Measurements from ENCODE around the gene OGT. TPM values are rescaled to one million over a fixed set of nuclear protein-coding genes. Genes with fewer than 3 reads are reported as not detected.
A peak's percentile ranks its signal among the peaks of the same experiment; 100 is the strongest.

The OGT gene
- total RNA-seq, 1 experiment from 2014 or later: 116 TPM

DNA sequence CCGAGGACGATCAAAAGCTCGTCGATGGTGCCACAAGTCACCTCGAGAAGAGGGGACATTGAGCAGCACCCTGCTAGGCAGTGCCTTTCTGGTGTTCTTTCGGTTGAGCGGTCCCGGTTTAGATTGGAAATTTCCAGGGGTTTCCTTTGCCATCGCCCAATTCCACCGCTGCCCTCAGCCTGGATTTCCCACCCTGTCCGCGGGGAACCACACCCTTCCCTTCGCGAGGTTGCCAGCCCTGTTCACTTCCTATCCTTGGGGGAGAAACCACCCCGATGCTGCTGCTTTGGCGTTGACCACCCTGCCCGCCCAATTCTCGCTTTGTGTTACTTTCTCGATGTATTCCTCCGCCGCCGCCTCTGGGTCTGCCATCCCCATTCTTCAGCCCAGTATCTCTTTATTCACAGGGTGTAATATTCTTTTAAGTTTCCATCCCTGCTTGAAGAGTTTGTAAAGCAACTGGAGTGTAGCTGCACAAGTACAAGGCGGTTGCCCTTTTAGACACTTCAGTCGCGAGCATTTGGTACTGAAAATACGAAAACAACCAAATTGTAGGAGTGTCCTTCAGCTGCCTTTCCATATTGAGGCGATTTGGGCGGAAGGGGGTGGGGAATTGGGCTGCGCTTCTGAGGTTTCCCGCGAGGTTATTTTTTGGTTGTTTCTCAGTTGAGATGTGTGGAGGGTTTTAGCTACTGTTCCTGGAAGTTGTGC is 1.1 kb downstream of the OGT start:
- Histone ChIP-seq H2AK5ac (ENCODE audit: insufficient read length, low read length) (no peak overlapping the region), H4K5ac (ENCODE audit: insufficient read length, low read depth, low read length) (peak overlapping the region; percentile 84), H3K79me2 (ENCODE audit: insufficient read depth, low read length) (peaks cover 33% of the 10 kb centered on the region; the same call in 1 of the 2 replicates), H4K91ac (ENCODE audit: insufficient read length, low read depth, low read length) (peak overlapping the region; percentile 20), H3K4me2 (ENCODE audit: insufficient read depth, insufficient read length, low read length) (peak overlapping the region; percentile 65), H4K8ac (replicated peaks; ENCODE audit: insufficient read length, low read depth, low read length) (no peak overlapping the region), H3K27ac (ENCODE audit: insufficient read length, low read depth, low read length) (peak overlapping the region; percentile 12), H3K9me3 (ENCODE audit: control insufficient read depth, low read depth, low read length) (peaks cover 36% of the 10 kb centered on the region), H3K9ac (ENCODE audit: extremely low read depth, insufficient read length, low read length) (peak overlapping the region; percentile 94), H3K4ac (ENCODE audit: low read depth, low read length) (no peak overlapping the region), H3K4me1 (ENCODE audit: insufficient read depth, low read length) (no peaks in the 10 kb centered on the region; the same call in none of the 2 replicates), H2BK12ac (ENCODE audit: insufficient read length, low read depth, low read length) (no peak overlapping the region), H2BK120ac (ENCODE audit: low read depth, low read length, poor library complexity, severe bottlenecking) (no peak overlapping the region), H3K18ac (ENCODE audit: insufficient read length, low read depth, low read length) (no peak overlapping the region), H3K79me1 (ENCODE audit: insufficient read depth, low read depth, low read length, poor library complexity, severe bottlenecking) (no peaks in the 10 kb centered on the region), H2AFZ (ENCODE audit: low read length) (no peak overlapping the region), H2BK5ac (ENCODE audit: insufficient read length, low read length) (peak overlapping the region; percentile 83), H3K27me3 (ENCODE audit: insufficient read depth, low read length) (no peaks in the 10 kb centered on the region), H4K20me1 (ENCODE audit: control insufficient read depth, insufficient read depth, insufficient read length) (no peaks in the 10 kb centered on the region), H2BK20ac (ENCODE audit: low read depth, low read length, poor library complexity, severe bottlenecking) (no peak overlapping the region), H3K14ac (ENCODE audit: insufficient read depth, low read length) (no peak overlapping the region), H3K23ac (ENCODE audit: insufficient read length, low read depth, low read length) (no peak overlapping the region), H3K23me2 (ENCODE audit: insufficient read length, low read depth, low read length, poor library complexity, severe bottlenecking) (peaks cover 8% of the 10 kb centered on the region), H3T11ph (ENCODE audit: low read length) (no peak overlapping the region), H2BK15ac (ENCODE audit: low read depth, low read length) (peak overlapping the region; percentile 12; the same call in 1 of the 2 replicates), H3K56ac (ENCODE audit: insufficient read length, low read depth, low read length) (peak overlapping the region; percentile 76)
- DNase-seq: peak; percentile 42
- Mint-ChIP-seq H3K9me3 (peaks cover 63 to 69% of the 10 kb centered on the region in 2 experiments), H3K27ac (peak overlapping the region; percentile 88 to 99 (median 97)), H3K36me3 (ENCODE audit: insufficient read depth in 1 of 3, low read depth in 3 of 3) (peaks cover 17 to 46% (median 30%) of the 10 kb centered on the region in 3 experiments), H3K27me3 (ENCODE audit: low read depth) (peaks cover 2% of the 10 kb centered on the region; the same call in 1 of the 2 replicates), H3K4me1 (peaks cover 10 to 24% of the 10 kb centered on the region in 2 experiments), H3K4me3 (peak overlapping the region; percentile 92 to 95)
- no CpG with 5 or more reads among the region's 31 CpGs for WGBS (ENCODE audit: extremely low coverage, insufficient read length, low lambda C conversion rate)
- TF ChIP-seq, protein P1, sequence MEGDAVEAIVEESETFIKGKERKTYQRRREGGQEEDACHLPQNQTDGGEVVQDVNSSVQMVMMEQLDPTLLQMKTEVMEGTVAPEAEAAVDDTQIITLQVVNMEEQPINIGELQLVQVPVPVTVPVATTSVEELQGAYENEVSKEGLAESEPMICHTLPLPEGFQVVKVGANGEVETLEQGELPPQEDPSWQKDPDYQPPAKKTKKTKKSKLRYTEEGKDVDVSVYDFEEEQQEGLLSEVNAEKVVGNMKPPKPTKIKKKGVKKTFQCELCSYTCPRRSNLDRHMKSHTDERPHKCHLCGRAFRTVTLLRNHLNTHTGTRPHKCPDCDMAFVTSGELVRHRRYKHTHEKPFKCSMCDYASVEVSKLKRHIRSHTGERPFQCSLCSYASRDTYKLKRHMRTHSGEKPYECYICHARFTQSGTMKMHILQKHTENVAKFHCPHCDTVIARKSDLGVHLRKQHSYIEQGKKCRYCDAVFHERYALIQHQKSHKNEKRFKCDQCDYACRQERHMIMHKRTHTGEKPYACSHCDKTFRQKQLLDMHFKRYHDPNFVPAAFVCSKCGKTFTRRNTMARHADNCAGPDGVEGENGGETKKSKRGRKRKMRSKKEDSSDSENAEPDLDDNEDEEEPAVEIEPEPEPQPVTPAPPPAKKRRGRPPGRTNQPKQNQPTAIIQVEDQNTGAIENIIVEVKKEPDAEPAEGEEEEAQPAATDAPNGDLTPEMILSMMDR (conservative IDR thresholded peaks at IDR 0.05): no peak
